ENCODE results near the gene SLC9A9.

Gene SLC9A9

GRCh38 chr3:143586576-143586975, 261.7 kb downstream of the SLC9A9 start:
- no peak for DNase-seq

- DNase-seq, result no peak
These were observed 262.4 kb downstream of the SLC9A9 start for GRCh38 chr3:143585720-143586456.

DNA sequence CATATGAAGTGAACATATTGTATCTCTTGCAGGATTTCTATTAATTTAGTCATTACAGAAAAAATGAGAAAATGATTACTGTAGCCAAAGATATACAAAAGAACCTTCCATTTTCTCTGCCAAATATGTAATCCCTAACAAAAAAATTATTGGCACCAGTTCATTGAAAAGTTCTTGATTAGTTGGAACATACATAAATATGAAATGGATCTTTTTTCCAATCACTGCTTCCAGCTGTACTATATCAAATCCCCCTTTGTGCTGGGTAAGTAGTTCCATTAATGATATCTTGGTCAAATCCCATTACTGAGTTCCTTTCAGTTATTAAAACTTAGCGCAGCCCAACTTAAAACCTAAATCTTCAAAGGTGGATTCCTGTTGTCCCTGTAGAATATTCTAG, 263.8 kb downstream of the SLC9A9 start:
- DNase-seq, result no peak

DNA sequence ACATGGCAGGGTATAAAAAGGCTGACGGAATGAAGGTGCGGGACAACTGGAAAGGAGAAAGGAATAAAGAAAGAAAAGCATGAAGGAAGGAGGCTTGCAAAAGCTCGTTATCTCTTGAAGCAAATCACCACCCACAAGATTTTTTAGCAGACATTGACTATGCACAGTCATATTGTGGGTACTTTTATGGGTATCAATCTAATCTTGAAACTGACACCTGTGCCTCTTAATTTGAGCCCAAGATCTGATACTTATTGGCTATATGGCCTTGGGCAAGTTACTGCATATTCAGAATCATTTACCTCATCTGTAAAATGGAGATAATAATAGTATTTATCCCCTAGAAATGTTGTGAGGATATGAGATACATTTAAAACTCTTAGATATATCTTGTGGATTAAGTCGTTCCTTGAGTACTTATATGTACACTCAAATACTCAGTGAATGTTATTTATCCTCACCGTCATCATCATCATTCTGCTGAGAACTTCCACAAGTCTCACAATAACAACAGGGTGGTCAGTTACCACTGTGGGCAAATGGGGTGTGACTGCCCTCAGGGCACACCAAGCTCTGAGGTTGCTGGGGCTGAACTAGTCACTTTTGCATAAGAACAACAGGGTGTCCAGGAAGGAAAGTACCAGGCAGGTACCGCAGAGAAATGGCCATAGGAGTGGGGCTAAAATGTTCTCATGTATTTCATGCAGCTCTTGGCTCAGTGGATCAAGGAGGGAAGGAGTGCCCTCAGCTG, 266.1 kb downstream of the SLC9A9 start:
- no peak for DNase-seq

DNA sequence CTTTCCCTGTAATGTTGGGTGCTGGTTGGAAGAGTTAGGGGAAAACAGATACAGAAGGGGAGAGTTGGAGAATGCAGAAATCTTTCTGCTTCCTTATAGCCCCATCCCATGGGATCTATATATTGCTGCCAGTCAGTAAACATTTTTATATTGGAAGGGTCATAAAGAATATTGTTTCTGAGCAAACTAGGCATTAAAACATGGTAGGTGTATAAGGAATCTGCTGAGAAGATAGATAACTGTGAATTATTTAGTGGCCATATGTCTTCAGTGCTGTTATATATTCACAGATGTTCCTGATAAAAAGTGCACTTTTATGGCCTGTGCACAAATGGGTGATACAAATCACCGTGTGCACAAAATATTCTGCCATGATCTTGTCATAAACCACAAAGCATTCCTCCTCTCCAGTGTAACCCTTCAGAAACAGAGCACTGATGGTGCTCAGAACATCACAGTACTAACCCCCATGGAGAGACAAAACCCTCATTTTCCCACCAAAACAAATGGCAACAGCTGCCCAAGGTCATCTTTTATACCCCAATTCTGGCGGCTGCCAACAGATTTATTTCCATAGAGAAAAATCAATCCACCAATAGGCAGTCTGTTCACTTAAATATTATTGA, 269.3 kb downstream of the SLC9A9 start:
- DNase-seq, result no peak

DNA sequence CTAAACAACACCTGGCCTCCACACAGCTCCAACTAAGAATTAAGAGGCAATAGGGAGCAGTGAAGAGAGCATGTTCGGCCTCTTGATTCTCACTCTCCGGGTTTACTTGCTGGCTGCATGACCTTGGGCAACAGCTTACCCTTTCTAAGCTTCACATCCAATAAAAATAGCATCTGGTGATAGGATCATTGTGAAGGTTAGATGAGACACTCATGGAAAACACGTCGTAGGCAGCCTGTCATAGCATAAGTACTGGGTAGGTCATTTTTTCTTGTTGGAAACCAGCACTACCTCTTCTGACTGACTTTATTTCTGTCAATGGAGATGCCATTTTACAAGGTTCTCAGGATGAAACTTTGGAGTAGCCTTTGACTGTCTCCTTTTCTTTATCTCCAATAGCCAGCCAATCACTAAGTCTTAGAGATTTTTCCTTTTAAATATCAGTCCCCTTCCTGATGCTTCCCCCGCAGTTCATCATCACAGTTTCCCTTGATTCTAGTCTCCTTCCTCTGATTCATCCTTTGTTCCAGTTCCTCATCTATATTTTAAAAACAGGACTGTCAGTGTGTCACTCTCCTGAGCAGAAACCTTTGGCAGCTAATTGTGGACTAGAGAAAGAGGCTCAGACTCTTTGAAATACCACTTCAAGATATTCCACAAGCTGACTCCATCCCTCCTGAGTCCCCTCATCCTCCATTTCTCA, 271.5 kb downstream of the SLC9A9 start:
- DNase-seq, result no peak

- no peak for DNase-seq
These were observed 273.3 kb downstream of the SLC9A9 start for GRCh38 chr3:143574933-143575332.

DNA sequence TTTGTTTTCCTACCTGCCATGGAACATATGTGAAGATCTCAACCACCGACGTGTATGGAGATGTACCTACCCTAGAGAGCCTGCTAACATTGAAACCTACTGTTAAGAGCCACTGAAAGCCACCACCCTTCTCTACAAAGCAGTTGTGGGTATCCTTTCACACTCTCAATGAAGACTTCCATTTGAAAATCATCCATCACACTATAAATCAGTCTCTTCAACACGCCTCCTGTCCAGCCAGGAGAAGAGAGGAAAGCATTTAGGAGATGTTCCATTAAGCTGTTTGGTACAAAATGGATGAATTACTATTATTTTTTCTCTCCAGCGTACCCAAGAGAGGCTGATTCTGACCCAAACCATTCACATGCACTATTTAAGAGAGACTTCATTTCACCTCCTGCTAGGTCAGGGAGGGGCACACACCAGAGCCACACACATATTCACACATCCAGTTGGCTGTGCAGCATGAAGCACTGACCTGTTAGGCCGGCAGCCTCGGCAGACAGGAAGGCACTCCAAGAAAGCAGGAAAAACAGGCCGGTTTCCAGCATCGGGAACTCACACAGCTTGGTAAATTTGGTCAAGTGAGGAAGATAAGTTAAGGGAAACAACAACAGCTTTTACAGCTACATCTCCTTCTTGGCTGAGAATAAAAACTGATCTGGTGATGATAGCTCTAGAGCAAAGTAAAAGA, 274.5 kb downstream of the SLC9A9 start:
- DNase-seq, result no peak

- DNase-seq, result no peak
These were observed 276.7 kb downstream of the SLC9A9 start for GRCh38 chr3:143571548-143571947.

DNA sequence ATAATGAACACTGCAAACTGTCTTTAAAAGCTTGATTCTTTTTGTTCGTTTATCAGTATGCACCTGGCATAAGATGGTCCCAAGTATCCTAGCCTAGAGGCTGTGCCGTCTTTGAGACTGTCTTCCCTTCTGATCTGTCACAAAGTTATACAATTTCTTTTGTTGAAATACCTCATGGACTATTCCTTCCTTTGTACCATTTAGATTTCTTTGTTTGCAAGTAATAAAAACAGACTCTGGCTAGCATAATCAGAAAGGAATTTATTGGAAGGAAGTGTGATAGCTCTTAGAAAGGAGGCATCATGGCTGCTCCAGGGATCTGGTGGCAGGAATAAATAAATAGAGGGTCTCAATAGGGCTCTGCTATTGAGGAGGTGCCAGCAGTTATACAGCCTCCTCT, 280.4 kb downstream of the SLC9A9 start:
- no peak for DNase-seq

DNA sequence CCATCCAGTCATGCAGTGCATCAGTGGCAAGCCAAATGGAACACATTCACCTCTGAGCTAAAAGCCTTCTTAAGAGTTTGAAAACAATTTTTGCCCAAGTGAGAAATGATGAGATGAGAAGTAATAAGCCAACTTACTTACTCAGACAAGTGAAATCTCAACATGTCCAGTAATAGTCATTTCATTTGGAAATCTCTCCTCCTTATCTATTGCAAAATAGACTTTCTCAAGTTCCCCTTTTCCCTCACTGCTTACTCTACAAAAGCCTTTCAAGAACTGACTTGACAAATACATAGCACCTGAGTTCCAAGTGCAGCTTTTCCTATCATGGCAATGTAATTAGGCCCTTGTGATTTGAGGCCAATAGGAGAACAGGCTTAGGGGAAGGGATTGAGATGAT, 282.3 kb downstream of the SLC9A9 start:
- no peak for DNase-seq

GRCh38 chr3:143563786-143564185, 284.5 kb downstream of the SLC9A9 start:
- DNase-seq, result no peak

GRCh38 chr3:143562789-143563188, 285.5 kb downstream of the SLC9A9 start:
- no peak for DNase-seq

DNA sequence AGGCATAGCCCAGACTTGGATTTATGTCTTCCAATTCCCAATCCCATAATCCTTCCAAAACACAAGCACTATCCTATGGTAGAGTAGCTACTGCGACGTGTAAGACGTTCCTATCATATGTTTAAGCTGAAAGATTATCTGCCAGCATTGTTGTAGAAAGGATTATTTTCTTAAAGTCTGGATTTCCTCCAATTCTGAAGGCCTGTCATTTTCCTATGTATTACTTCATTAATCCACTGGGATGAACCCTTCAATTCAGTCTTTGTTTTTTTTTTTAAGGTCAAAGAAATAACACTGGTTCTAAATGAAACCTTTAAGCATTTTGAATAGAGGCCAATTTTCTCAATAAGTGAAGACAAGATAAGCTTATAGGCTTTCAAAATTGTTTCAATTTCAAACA, 289.0 kb downstream of the SLC9A9 start:
- DNase-seq, result no peak

- DNase-seq, result no peak
These were observed 295.4 kb downstream of the SLC9A9 start for GRCh38 chr3:143552851-143553250.

- no peak for DNase-seq
These were observed 296.5 kb downstream of the SLC9A9 start for GRCh38 chr3:143551761-143552160.

DNA sequence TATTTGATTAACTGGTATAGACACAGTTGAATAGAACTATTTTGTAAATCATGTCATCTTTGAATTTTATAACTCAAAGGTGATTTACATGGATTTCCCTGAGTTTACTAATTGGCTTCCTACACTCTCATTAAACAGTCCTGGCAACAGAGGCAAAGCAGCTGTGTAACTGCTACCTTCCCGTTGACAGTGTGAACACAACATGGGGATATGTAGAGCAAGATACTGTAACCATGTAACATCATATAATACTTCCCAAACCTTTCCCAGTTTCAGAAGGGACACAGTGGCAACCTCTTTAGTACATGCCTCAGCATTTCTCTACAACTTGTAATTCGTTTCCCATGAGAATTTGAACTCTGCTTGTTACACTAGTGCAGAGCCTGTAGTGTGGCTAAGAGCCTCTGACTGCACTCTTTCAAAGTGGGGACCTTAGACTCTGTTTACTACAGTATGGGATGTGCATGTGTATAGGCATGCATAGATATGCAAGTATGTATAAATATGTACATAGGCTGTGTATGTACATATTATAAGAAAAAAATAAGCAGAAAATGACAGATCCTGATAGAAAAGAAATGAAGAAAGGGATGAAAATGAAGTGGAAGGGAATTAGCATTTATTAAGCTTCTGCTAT, 299.3 kb downstream of the SLC9A9 start:
- no peak for DNase-seq

GRCh38 chr3:143548393-143548792, 299.9 kb downstream of the SLC9A9 start:
- no peak for DNase-seq

- DNase-seq, result no peak
These were observed 309.7 kb downstream of the SLC9A9 start for GRCh38 chr3:143538577-143538981.

DNA sequence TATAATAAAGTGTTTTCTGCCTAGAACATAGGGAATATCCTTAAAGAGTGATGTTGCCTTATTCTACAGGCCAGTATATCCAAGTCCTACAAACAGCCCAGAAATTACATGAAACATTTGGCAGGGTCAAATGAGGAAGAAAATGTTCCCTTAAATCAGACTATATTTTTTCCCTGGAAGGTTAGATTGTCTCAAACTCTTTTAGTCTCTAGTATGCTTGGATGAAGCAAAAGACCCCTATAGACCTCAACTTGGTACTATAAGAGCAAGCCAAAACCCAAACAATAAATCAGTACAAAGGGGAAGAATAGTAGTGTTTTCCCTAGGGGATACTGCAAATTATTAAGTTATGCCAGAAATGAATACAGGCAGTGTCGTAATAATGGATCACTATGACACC, 310.2 kb downstream of the SLC9A9 start:
- DNase-seq, result no peak

DNA sequence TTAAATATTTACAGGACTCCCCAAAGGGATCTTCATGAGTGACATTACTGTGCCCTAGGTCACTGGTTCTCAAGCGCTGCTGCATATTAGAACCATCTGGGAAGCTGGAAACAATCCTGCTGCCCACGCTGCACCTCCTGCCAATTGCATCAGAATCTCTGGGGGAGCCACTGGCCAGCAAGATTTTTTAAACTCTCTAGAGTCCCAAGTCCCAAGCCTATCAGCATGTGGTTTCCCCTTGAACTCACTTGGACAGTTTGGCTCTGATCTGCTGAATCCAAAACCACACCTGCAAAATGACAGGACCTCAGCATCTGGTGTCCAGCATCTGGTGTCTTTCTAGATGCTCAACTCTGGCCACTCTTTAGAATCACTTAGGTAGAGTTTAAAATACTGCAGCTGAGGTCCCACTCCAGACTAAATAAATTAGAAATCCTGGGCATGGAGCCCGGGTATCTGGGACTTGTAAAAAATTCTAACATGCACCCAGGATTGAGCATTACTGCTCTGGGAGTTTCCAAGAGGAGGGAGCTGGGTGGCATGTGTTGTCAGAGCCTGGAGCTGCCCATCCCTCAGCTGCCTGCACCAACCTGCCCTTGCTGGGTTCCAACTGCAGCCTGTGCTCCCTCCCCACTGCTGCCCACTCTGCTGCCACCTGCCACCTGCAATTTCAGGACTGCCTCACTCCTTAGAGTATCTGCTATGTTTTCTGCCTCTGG, 311.3 kb downstream of the SLC9A9 start:
- DNase-seq, result no peak
